Right cardiac atrium (tissue), 5 donors: ENCODE results near the gene ASB9. TPM values are rescaled to one million over a fixed set of nuclear protein-coding genes. Genes with fewer than 3 reads are reported as not detected.
"Not testable (repeated sequence)": the region's sequence is repeated elsewhere in the genome, so short reads cannot be mapped to it uniquely, and the experiment has no call there.

Source experiments
- ATAC-seq, 2 donors: fragments of 200-7000 bp; cut with Tn5 transposase; one replicate each; pipeline versions ENCODE4 v1.8.0 to v1.9.1; 2020; ENCODE audit warnings: moderate library complexity in 2 of 2, mild to moderate bottlenecking in 1 of 2
- DNase-seq, 3 donors: peaks; one replicate each; pipeline ENCODE4 v3.0.0-alpha.2; 2020
- H3K27ac ChIP-seq: one replicate; pipeline ENCODE4 v1.5.1; 2013; ENCODE audit warnings: mild to moderate bottlenecking, low read length, control low read depth, moderate library complexity
- H3K27me3 ChIP-seq: one replicate; pipeline ENCODE4 v1.6.1; 2013; ENCODE audit not compliant: control insufficient read depth, insufficient read depth
- H3K4me1 ChIP-seq: one replicate; pipeline ENCODE4 v1.6.1; 2013; ENCODE audit warnings: low read length; ENCODE audit not compliant: control insufficient read depth, insufficient read depth
- H3K4me3 ChIP-seq: one replicate; pipeline ENCODE4 v1.5.1; 2013; ENCODE audit warnings: low read length, control low read depth
- H3K9me3 ChIP-seq: one replicate; pipeline ENCODE4 v1.6.1; 2013; ENCODE audit warnings: low read length; ENCODE audit not compliant: control insufficient read depth
- WGBS: extraction: QIAGEN DNeasy Blood & Tissue Kit; methylation state at CpG from one replicate; pipeline ENCODE4 v1.1.7; 2013; 5-methylcytosine and 5-hydroxymethylcytosine counted together
- intact Hi-C, 4 donors: fragments of 100-400 bp; cut with DNase I; formaldehyde crosslinking; loops; one replicate each; pipeline versions ENCODE4 v1.11.0 to v1.14.0; 2022 to 2023
- polyA plus RNA-seq: library from polyadenylated mRNA; stranded (reverse); fragments of 200-250 nt; gene quantifications from one replicate; pipeline ENCODE4 v1.2.3, GENCODE V29; 2013
- total RNA-seq, 4 donors: library from RNA; stranded (reverse); fragmentation: NEBNext Ultra II Directional; extraction: Animal tissue kit (Norgen Biotek cat#: 25700); gene quantifications; one replicate each; pipeline ENCODE4 v1.2.1, GENCODE V29; 2021
- donor health status: healthy with polysubstance abuse.
- donor health status: DM: no; HTN: yes; CAD: no.
- donor health status: DM: no; HTN: no; CAD: no.
- donor health status: DM: no; HTN: yes; CAD: no; lungs with severe emphysema.
- donor health status: DM: yes; HTN: yes; CAD: no.

The ASB9 gene
- total and polyA plus RNA-seq, 5 donors = 0.89 to 2.0 (median 0.96) TPM

- intact Hi-C loops = no loop called here
- no peak for DNase-seq
- H3K27me3 ChIP-seq = no peaks in the 10 kb centered on the region
- no peaks in the 10 kb centered on the region for H3K4me1 ChIP-seq
- no peak overlapping the region for H3K4me3 ChIP-seq
- WGBS = 87% methylated on average over 3 of the region's 3 CpGs
- no peak overlapping the region for H3K27ac ChIP-seq
- ATAC-seq = no peak
- no peaks in the 10 kb centered on the region for H3K9me3 ChIP-seq
These were observed 61.9 kb downstream of the ASB9 start for GRCh38 chrX:15207994-15208393.

- Histone ChIP-seq H3K27ac (no peak overlapping the region), H3K4me1 (no peaks in the 10 kb centered on the region), H3K4me3 (no peak overlapping the region), H3K27me3 (no peaks in the 10 kb centered on the region), H3K9me3 (no peaks in the 10 kb centered on the region)
- intact Hi-C loops = no loop called here
- WGBS = 83% methylated on average over 1 of the region's 1 CpG
- DNase-seq (no peak), ATAC-seq (no peak)
These were observed 62.5 kb downstream of the ASB9 start for GRCh38 chrX:15207384-15207783.

GRCh38 chrX:15206306-15206705 lies 63.6 kb downstream of the ASB9 start:
- WGBS = 76% methylated on average over 1 of the region's 1 CpG
- no peak overlapping the region for H3K27ac ChIP-seq
- no peak for ATAC-seq
- no peaks in the 10 kb centered on the region for H3K9me3 ChIP-seq
- H3K4me1 ChIP-seq = no peaks in the 10 kb centered on the region
- no peak for DNase-seq
- H3K4me3 ChIP-seq = no peak overlapping the region
- intact Hi-C loops = no loop called here
- no peaks in the 10 kb centered on the region for H3K27me3 ChIP-seq

- Histone ChIP-seq H3K4me3 (no peak overlapping the region), H3K27me3 (no peaks in the 10 kb centered on the region), H3K27ac (no peak overlapping the region), H3K4me1 (no peaks in the 10 kb centered on the region), H3K9me3 (no peaks in the 10 kb centered on the region)
- DNase-seq = no peak
- 71% methylated on average over 4 of the region's 4 CpGs for WGBS
- ATAC-seq = no peak
- intact Hi-C loops = no loop called here
These were observed 65.6 kb downstream of the ASB9 start for GRCh38 chrX:15204130-15204751.

- ATAC-seq (no peak), DNase-seq (no peak)
- H3K27me3 ChIP-seq = no peaks in the 10 kb centered on the region
- 92% methylated on average over 2 of the region's 2 CpGs for WGBS
- H3K9me3 ChIP-seq = no peaks in the 10 kb centered on the region
- H3K4me3 ChIP-seq = no peak overlapping the region
- no peak overlapping the region for H3K27ac ChIP-seq
- intact Hi-C loops = no loop called here
- H3K4me1 ChIP-seq = no peaks in the 10 kb centered on the region
These were observed 66.2 kb downstream of the ASB9 start for GRCh38 chrX:15203694-15204093.

GRCh38 chrX:15202454-15203177 lies 67.3 kb downstream of the ASB9 start:
- no peaks in the 10 kb centered on the region for H3K4me1 ChIP-seq
- no peak overlapping the region for H3K27ac ChIP-seq
- no peaks in the 10 kb centered on the region for H3K27me3 ChIP-seq
- DNase-seq (no peak), ATAC-seq (no peak)
- H3K4me3 ChIP-seq = no peak overlapping the region
- intact Hi-C loops = no loop called here
- no peaks in the 10 kb centered on the region for H3K9me3 ChIP-seq
- 71% methylated on average over 2 of the region's 2 CpGs for WGBS

GRCh38 chrX:15200871-15201270 lies 69.0 kb downstream of the ASB9 start:
- intact Hi-C loops = no loop called here
- DNase-seq (no peak), ATAC-seq (no peak)
- 74% methylated on average over 2 of the region's 2 CpGs for WGBS
- Histone ChIP-seq H3K27me3 (no peaks in the 10 kb centered on the region), H3K4me3 (no peak overlapping the region), H3K27ac (no peak overlapping the region), H3K4me1 (no peaks in the 10 kb centered on the region), H3K9me3 (no peaks in the 10 kb centered on the region)

GRCh38 chrX:15198608-15199202 lies 71.2 kb downstream of the ASB9 start:
- ATAC-seq, DNase-seq, H3K4me3 ChIP-seq, H3K27me3 ChIP-seq, H3K27ac ChIP-seq, intact Hi-C loops, H3K4me1 ChIP-seq, H3K9me3 ChIP-seq: not testable (repeated sequence)
- 86% methylated on average over 2 of the region's 2 CpGs for WGBS

GRCh38 chrX:15194146-15194545 lies 75.7 kb downstream of the ASB9 start:
- Histone ChIP-seq H3K4me3 (no peak overlapping the region), H3K9me3 (no peaks in the 10 kb centered on the region), H3K27me3 (no peaks in the 10 kb centered on the region), H3K27ac (no peak overlapping the region), H3K4me1 (no peaks in the 10 kb centered on the region)
- ATAC-seq (no peak), DNase-seq (no peak)
- 57% methylated on average over 3 of the region's 3 CpGs for WGBS
- intact Hi-C loops = no loop called here
